Activated CD8-positive, alpha-beta T cell treated with anti-CD3 and anti-CD28 coated beads, Interleukin-2, amount 10 ng/mL, durations not matched to agents 7 days and 5 days (primary cell): ENCODE measurements around the gene ENOSF1. TPM values are rescaled to one million over a fixed set of nuclear protein-coding genes. Genes with fewer than 3 reads are reported as not detected.

Source experiments
- ATAC-seq: fragments of 150-1000 bp; cut with Tn5 transposase; one replicate; pipeline ENCODE4 v1.10.0; 2021; ENCODE audit warnings: moderate library complexity
- CTCF ChIA-PET: fragments of 350-600 bp; sonication (Branson Sonifier 250); formaldehyde crosslinking; loops from one replicate; lab custom pipeline; 2021; ENCODE audit warnings: antibody characterized with exemption; lab: Charles Lee
- POLR2A ChIA-PET: fragments of 350-600 bp; sonication (Branson Sonifier 250); formaldehyde crosslinking; loops from one replicate; lab custom pipeline; 2021; ENCODE audit warnings: antibody characterized with exemption; lab: Charles Lee
- DNase-seq: peaks from one replicate; pipeline ENCODE4 v3.0.0-alpha.2; 2020
- H3K27ac Mint-ChIP-seq: one replicate; pipeline ENCODE4 v1.8.0; 2021; ENCODE audit warnings: mild to moderate bottlenecking, mixed read lengths
- H3K27me3 Mint-ChIP-seq: one replicate; pipeline ENCODE4 v1.8.0; 2021; ENCODE audit warnings: low read depth, mixed read lengths
- H3K36me3 Mint-ChIP-seq: one replicate; pipeline ENCODE4 v1.8.0; 2021; ENCODE audit warnings: low read depth, mixed read lengths
- H3K4me1 Mint-ChIP-seq: one replicate; pipeline ENCODE4 v1.8.0; 2021; ENCODE audit warnings: low read depth, mixed read lengths
- H3K4me3 Mint-ChIP-seq: one replicate; pipeline ENCODE4 v1.8.0; 2021; ENCODE audit warnings: mild to moderate bottlenecking, mixed read lengths
- H3K9me3 Mint-ChIP-seq: one replicate; pipeline ENCODE4 v1.8.0; 2022; ENCODE audit warnings: mixed read lengths; ENCODE audit not compliant: insufficient read depth
- total RNA-seq, 2 experiments: library from RNA; stranded (reverse); gene quantifications; one replicate each; pipeline ENCODE4 v1.2.3, GENCODE V29; 2021

Gene ENOSF1
- total RNA-seq, 2 experiments from 2014 or later, result 66.0 to 74.1 TPM

DNA sequence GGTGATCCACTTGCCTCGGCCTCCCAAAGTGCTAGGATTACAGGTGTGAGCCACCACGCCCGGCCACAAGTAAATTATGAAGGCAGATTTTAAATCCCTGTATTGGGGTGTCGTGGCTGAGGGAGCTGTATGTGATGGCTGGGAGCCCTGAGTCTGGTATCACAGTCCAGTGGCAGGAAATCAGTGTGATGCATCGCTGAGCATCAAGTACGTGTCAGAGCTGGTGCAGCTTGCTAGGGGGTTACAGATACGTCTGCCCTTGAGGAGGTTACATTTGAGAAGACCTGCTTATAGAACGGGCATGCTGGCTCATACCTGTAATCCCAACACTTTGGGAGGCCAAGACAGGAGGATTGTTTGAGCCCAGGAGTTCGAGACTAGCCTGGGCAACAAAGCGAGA lies 4.3 kb downstream of the ENOSF1 start:
- CTCF ChIA-PET, result interaction anchor here (0.9 to 1.5 kb wide), 2 partner anchors 22 to 122 kb away, joined by 3 to 5 read pairs; no protein-coding TSS in a partner anchor
- POLR2A ChIA-PET, result no interaction called here
- no peaks in the 10 kb centered on the region for H3K9me3 Mint-ChIP-seq
- DNase-seq, result peak; percentile 20
- peaks cover 46% of the 10 kb centered on the region for H3K4me1 Mint-ChIP-seq
- H3K36me3 Mint-ChIP-seq, result peaks cover 57% of the 10 kb centered on the region
- no peak overlapping the region for H3K27ac Mint-ChIP-seq
- ATAC-seq, result no peak
- no peak overlapping the region for H3K4me3 Mint-ChIP-seq
- H3K27me3 Mint-ChIP-seq, result no peaks in the 10 kb centered on the region

DNA sequence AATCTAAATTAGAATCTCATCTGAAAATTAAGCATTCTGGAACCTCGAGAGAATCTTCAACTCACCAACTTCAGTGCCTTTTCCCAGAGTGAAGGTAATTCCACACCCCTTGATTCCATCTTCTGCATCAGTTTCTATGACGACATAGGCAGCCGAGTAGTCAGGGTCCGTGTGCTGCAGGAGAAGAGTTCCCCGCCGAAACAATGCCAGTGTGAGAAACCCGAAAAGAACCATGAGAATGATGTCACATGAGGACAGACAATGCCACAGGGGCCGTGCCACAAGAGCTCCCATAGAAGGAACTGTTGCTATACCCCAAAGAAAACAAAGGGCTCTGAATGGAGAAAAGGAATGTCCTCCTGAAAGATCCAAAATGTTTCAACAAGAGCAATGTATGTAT lies 6.0 kb downstream of the ENOSF1 start:
- no peak overlapping the region for H3K27ac Mint-ChIP-seq
- H3K4me3 Mint-ChIP-seq, result no peak overlapping the region
- H3K4me1 Mint-ChIP-seq, result peaks cover 49% of the 10 kb centered on the region
- no peaks in the 10 kb centered on the region for H3K27me3 Mint-ChIP-seq
- POLR2A ChIA-PET, result no interaction called here
- no peaks in the 10 kb centered on the region for H3K9me3 Mint-ChIP-seq
- peaks cover 58% of the 10 kb centered on the region for H3K36me3 Mint-ChIP-seq
- DNase-seq (peak; percentile 0), ATAC-seq (no peak)
- CTCF ChIA-PET, result interaction anchor here (1.5 kb wide), 1 partner anchor 124 kb away, joined by 5 read pairs; no protein-coding TSS in a partner anchor

DNA sequence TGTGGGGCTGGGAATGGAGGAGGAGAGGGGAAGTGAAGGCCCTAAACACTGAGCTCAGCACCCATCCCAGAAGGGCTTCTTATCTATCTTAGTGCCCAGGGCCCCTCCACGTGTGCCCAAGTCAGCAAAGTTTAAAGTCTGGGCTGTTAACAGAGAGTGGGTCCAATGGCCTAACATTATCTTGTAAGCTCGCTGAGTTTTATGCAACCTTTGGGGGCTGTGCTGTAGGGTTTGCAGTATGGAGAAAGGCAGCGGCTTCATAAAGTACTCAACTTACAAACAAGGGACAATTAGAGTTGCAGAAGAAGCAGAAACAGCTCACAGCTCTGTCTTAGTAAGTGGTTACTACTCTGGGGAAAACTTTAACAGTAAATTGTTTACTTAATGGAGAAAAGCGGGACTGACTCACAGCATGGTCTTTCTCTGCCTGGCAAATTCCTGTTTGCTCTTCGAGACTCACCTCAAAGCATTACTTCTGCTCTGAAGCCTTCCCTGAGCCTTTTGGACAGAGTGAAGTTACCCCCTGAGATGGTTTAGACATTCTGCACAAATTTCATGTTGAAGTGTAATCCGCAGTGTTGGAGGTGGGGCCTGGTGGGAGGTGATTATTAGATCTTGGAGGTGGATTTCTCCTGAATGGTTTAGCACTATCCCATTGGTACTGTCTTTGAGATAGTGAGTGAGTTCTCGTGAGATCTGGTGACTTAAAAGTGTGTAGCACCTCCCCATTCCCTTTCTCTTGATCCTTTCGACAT lies 9.0 kb downstream of the ENOSF1 start:
- Mint-ChIP-seq H3K4me3 (no peak overlapping the region), H3K9me3 (no peaks in the 10 kb centered on the region), H3K4me1 (peaks cover 23% of the 10 kb centered on the region), H3K36me3 (peaks cover 48% of the 10 kb centered on the region), H3K27ac (peak overlapping the region; percentile 16), H3K27me3 (no peaks in the 10 kb centered on the region)
- ChIA-PET POLR2A (interaction anchor here (1.4 to 1.8 kb wide), 2 partner anchors 17 to 46 kb away, joined by 5 to 6 read pairs; partner anchors contain the start of gene TYMS), CTCF (interaction anchor here (0.6 to 2.5 kb wide), 4 partner anchors 24 to 723 kb away, joined by 3 to 6 read pairs (median 4); no protein-coding TSS in a partner anchor)
- no peak for ATAC-seq
- DNase-seq, result no peak

DNA sequence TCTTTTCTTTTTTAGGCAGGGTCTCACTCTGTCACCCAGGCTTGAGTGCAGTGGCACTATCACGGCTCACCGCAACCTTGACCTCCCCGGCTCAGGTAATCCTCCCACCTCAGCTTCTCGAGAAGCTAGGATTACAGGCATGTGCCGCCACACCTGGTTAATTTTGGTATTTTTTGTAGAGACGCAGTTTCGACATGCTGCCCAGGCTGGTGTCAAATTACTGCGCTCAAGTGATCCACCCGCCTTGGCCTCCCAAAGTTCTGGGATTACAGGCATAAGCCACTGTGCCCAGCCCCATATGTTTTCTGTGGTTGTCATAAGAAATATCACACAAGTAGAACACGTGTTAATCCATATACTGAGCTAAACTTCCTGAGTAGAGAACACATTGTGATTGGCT lies 14.6 kb downstream of the ENOSF1 start:
- peaks cover 47% of the 10 kb centered on the region for H3K36me3 Mint-ChIP-seq

DNA sequence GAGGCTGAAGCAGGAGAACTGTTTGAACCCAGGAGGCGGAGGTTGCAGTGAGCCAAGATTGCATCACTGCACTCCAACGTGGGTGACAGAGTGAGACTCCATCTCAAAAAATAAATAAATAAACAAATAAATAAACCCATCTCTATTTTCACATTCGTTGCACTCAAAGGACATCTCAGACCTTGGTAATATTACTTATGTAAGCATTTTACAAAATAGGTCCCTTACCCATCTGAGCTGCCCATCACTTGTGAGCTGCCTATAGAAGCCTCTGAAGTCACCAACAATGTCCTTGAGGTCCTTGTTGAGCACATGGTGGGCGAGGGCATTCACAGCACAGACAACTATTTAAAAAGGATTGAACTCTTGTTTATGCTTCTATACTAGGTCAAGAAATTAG lies 15.4 kb downstream of the ENOSF1 start:
- ATAC-seq (no peak), DNase-seq (no peak)
- Mint-ChIP-seq H3K27me3 (no peaks in the 10 kb centered on the region), H3K4me3 (no peak overlapping the region), H3K4me1 (peaks cover 12% of the 10 kb centered on the region), H3K36me3 (peaks cover 50% of the 10 kb centered on the region), H3K27ac (no peak overlapping the region), H3K9me3 (no peaks in the 10 kb centered on the region)
- POLR2A ChIA-PET, result no interaction called here
- CTCF ChIA-PET, result interaction anchor here (1.0 to 1.7 kb wide), 4 partner anchors 10 to 142 kb away, joined by 3 to 4 read pairs (median 3); no protein-coding TSS in a partner anchor

More for the DNA sequence above, 14.6 kb downstream of the ENOSF1 start:
- CTCF ChIA-PET, result interaction anchor here (0.9 to 1.7 kb wide), 4 partner anchors 9 to 141 kb away, joined by 3 to 4 read pairs (median 3); no protein-coding TSS in a partner anchor
- Mint-ChIP-seq H3K27ac (no peak overlapping the region), H3K4me3 (no peak overlapping the region), H3K9me3 (no peaks in the 10 kb centered on the region), H3K4me1 (peaks cover 12% of the 10 kb centered on the region), H3K27me3 (no peaks in the 10 kb centered on the region)
- ATAC-seq (no peak), DNase-seq (no peak)
- POLR2A ChIA-PET, result no interaction called here

DNA sequence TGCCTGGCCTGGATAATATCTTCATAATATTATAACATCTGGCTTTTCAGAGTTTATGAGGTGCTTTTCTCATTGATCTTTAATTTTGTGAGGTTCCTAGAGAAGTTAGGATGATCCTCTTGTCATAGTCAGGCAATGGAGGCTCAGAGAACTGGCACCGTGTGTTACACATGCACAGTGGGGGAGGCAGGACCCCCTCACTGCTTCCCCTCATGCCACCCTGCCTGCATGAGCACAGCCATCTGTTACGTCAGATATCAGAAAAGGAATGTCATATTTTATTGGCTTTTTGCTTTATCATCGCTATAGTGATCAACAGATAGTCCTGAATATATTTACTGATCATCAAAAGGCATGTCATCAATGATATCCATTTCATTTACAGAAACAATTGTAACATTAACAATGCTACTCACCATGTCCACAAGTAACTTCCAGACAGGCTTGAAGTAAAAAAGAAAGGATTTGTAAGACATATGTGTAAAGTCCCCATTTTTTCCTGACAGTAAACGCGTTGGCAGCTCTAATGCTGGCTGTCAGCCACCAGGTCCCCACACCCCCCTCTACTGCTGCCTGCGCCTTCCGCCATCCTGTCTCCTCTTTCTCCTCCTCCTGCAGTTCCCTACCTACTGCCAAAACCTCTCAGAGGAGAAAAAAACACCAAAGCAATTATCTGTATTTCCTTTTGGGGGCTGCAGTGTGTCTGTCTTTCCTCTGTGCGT lies 18.8 kb downstream of the ENOSF1 start:
- CTCF ChIA-PET, result interaction anchor here (1.3 kb wide), 1 partner anchor 146 kb away, joined by 3 read pairs; no protein-coding TSS in a partner anchor

DNA sequence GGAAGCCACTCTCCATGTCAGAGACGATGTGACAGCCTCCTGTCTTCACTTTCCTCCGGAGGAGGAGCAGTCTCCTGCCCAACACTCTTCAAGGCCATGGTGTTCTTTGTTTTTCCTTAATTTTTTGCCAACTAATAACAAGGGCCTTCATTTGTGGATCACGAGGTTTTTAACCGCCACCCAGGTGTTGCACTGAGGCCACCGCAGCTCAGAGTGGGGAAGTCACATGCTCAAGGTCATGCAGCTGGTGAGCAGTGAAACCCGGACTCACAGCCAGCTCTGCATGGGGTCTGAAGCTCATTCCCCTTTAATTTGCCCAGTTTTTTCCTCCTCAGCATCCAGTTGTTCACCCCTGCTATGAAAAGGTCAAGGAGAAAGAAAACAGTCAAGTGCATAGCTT lies 19.6 kb downstream of the ENOSF1 start:
- CTCF ChIA-PET, result interaction anchor here (1.3 kb wide), 1 partner anchor 147 kb away, joined by 3 read pairs; no protein-coding TSS in a partner anchor
- Mint-ChIP-seq H3K36me3 (peaks cover 57% of the 10 kb centered on the region), H3K4me1 (peaks cover 12% of the 10 kb centered on the region), H3K9me3 (no peaks in the 10 kb centered on the region), H3K27ac (no peak overlapping the region), H3K27me3 (no peaks in the 10 kb centered on the region), H3K4me3 (no peak overlapping the region)
- POLR2A ChIA-PET, result no interaction called here
- ATAC-seq (no peak), DNase-seq (no peak)

More for the DNA sequence above, 18.8 kb downstream of the ENOSF1 start:
- no peak overlapping the region for H3K27ac Mint-ChIP-seq
- H3K36me3 Mint-ChIP-seq, result peaks cover 59% of the 10 kb centered on the region
- no peaks in the 10 kb centered on the region for H3K27me3 Mint-ChIP-seq
- no peak for DNase-seq
- no peak for ATAC-seq
- POLR2A ChIA-PET, result no interaction called here
- H3K4me1 Mint-ChIP-seq, result peaks cover 12% of the 10 kb centered on the region
- no peaks in the 10 kb centered on the region for H3K9me3 Mint-ChIP-seq
- H3K4me3 Mint-ChIP-seq, result no peak overlapping the region

DNA sequence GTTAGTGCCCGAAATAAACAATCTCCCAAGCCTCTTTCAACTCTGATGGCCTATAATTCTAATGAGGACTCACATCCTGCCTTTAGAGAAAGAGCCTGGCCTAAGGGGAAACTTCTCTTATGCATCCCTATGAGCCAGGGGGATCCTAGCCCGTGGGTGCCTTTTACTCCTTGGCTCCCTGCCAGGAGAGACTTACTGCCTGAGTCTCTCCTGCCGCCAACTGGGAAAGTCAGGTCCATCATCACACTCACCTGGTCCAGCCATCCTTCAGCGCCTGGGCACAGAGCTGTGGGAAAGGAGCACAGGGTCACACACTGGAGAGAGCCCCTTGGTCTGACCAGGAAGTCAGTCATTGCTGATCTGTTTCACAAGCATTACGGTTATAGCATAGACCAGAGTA lies 24.1 kb downstream of the ENOSF1 start:
- ChIA-PET POLR2A (no interaction called here), CTCF (no interaction called here)
- ATAC-seq, result no peak
- Mint-ChIP-seq H3K4me1 (peaks cover 11% of the 10 kb centered on the region), H3K36me3 (peaks cover 57% of the 10 kb centered on the region), H3K27ac (no peak overlapping the region), H3K4me3 (no peak overlapping the region), H3K9me3 (no peaks in the 10 kb centered on the region), H3K27me3 (no peaks in the 10 kb centered on the region)
- DNase-seq, result no peak

DNA sequence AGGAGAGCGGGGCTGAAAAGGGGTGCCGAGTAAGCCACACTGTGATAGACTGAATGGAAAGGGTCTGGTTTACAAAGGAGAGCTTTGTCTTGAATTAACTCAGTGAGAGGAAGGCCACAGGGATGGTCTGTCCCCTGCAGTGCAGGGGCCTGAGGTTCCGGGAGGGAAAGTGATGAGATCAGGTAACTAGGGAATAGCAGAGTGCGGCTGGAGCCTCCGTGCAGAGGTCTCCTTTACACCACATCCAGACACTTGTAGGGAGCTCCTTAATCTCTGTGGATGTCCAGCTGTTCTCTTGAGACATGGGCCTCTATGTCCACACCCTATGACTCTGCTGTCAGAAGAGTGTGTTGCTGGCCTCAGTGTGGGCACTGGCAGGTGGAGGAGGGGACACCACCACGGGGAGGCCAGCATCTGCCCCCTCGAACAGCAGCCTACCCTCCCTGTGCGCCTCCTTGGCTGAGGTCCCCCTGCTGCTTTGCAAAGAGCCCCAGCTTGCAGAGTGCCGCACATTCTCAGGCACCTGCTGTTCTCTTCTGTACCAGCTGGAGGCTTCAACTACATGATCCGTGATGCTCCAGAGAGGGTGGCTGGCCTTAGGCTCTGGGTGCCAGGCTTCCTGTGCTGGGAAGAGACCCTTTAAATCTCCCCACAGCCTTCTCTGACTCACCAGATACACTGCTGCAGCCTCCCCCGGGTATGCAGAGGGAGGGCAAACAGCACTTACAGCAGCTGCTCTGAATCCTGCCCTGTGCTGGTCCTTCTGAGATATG lies 25.9 kb downstream of the ENOSF1 start:
- ChIA-PET CTCF (interaction anchor here (0.7 to 1.4 kb wide), 2 partner anchors 23 to 144 kb away, joined by 3 to 4 read pairs; no protein-coding TSS in a partner anchor), POLR2A (interaction anchor here (0.7 to 1.7 kb wide), 3 partner anchors 16 to 1879 kb away, joined by 3 to 6 read pairs (median 3); no protein-coding TSS in a partner anchor)
- ATAC-seq (no peak), DNase-seq (no peak)
- H3K27me3 Mint-ChIP-seq, result no peaks in the 10 kb centered on the region
- peaks cover 58% of the 10 kb centered on the region for H3K36me3 Mint-ChIP-seq
- no peaks in the 10 kb centered on the region for H3K9me3 Mint-ChIP-seq
- peaks cover 20% of the 10 kb centered on the region for H3K4me1 Mint-ChIP-seq
- H3K27ac Mint-ChIP-seq, result no peak overlapping the region
- no peak overlapping the region for H3K4me3 Mint-ChIP-seq

DNA sequence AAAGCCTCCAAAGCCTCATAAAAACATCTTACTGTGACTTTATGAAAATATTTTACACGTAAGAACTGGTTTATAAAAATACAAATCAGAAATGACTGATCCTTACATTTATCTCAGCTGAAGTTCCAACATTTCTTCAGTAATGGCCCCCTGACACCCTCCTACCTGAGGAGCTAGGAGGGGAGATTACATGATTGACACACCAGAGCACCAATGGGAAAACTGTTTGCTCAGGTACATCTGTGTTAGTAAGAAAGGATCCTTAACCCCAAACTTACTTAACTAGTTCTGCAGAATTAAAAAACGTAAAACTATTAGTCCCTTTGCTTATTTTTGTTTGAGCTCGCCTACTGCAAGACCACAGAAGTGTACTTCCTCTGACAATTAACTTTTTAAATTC lies 27.0 kb downstream of the ENOSF1 start:
- ChIA-PET CTCF (interaction anchor here (0.9 to 1.4 kb wide), 2 partner anchors 22 to 145 kb away, joined by 3 to 4 read pairs; no protein-coding TSS in a partner anchor), POLR2A (interaction anchor here (1.2 to 1.7 kb wide), 2 partner anchors 17 to 28 kb away, joined by 5 to 6 read pairs; partner anchors contain the start of gene TYMS)
- H3K4me3 Mint-ChIP-seq, result no peak overlapping the region

DNA sequence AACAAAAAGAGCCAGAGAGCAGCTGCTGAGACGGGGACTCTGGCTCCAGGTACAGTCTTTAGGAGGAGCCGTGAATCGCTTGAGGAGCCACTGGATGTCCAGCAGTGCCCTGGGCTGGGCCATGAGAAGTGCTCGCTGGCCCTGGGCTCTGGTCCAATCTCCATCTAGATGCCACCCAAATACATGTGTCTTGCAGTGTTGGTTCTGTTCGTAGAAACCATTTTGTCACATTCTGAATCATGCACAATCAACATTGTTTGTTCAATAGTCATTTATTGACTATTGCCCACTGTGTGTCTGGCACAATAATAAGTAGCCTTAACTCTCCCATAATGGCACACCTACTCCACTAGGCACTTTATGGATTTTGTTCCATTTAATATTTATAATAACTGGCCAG lies 28.9 kb downstream of the ENOSF1 start:
- Mint-ChIP-seq H3K9me3 (no peaks in the 10 kb centered on the region), H3K36me3 (peaks cover 66% of the 10 kb centered on the region), H3K27ac (peak overlapping the region; percentile 97), H3K4me1 (peaks cover 32% of the 10 kb centered on the region), H3K27me3 (no peaks in the 10 kb centered on the region), H3K4me3 (no peak overlapping the region)
- CTCF ChIA-PET, result interaction anchor here (1.2 to 3.5 kb wide), 4 partner anchors 30 to 156 kb away, joined by 3 to 28 read pairs (median 7); partner anchors contain the start of gene ENOSF1
- POLR2A ChIA-PET, result interaction anchor here (0.9 to 2.9 kb wide), 2 partner anchors 25 to 27 kb away, joined by 7 to 32 read pairs; partner anchors contain the start of gene TYMS
- no peak for ATAC-seq
- no peak for DNase-seq

More for the DNA sequence above, 27.0 kb downstream of the ENOSF1 start:
- peaks cover 30% of the 10 kb centered on the region for H3K4me1 Mint-ChIP-seq
- no peak for DNase-seq
- no peaks in the 10 kb centered on the region for H3K27me3 Mint-ChIP-seq
- peak overlapping the region; percentile 43 for H3K27ac Mint-ChIP-seq
- no peak for ATAC-seq
- H3K9me3 Mint-ChIP-seq, result no peaks in the 10 kb centered on the region
- peaks cover 60% of the 10 kb centered on the region for H3K36me3 Mint-ChIP-seq
